Activated CD8-positive, alpha-beta T cell treated with anti-CD3 and anti-CD28 coated beads, Interleukin-2, amount 10 ng/mL, durations not matched to agents 7 days and 5 days (primary cell): ENCODE data around the gene NPFFR1. TPM values are rescaled to one million over a fixed set of nuclear protein-coding genes. Genes with fewer than 3 reads are reported as not detected.

Source experiments
- ATAC-seq: fragments of 150-1000 bp; cut with Tn5 transposase; one replicate; pipeline ENCODE4 v1.10.0; 2021; ENCODE audit warnings: moderate library complexity
- CTCF ChIA-PET: fragments of 350-600 bp; sonication (Branson Sonifier 250); formaldehyde crosslinking; loops from one replicate; lab custom pipeline; 2021; ENCODE audit warnings: antibody characterized with exemption; lab: Charles Lee
- POLR2A ChIA-PET: fragments of 350-600 bp; sonication (Branson Sonifier 250); formaldehyde crosslinking; loops from one replicate; lab custom pipeline; 2021; ENCODE audit warnings: antibody characterized with exemption; lab: Charles Lee
- DNase-seq: peaks from one replicate; pipeline ENCODE4 v3.0.0-alpha.2; 2020
- H3K27ac Mint-ChIP-seq: one replicate; pipeline ENCODE4 v1.8.0; 2021; ENCODE audit warnings: mild to moderate bottlenecking, mixed read lengths
- H3K27me3 Mint-ChIP-seq: one replicate; pipeline ENCODE4 v1.8.0; 2021; ENCODE audit warnings: low read depth, mixed read lengths
- H3K36me3 Mint-ChIP-seq: one replicate; pipeline ENCODE4 v1.8.0; 2021; ENCODE audit warnings: low read depth, mixed read lengths
- H3K4me1 Mint-ChIP-seq: one replicate; pipeline ENCODE4 v1.8.0; 2021; ENCODE audit warnings: low read depth, mixed read lengths
- H3K4me3 Mint-ChIP-seq: one replicate; pipeline ENCODE4 v1.8.0; 2021; ENCODE audit warnings: mild to moderate bottlenecking, mixed read lengths
- H3K9me3 Mint-ChIP-seq: one replicate; pipeline ENCODE4 v1.8.0; 2022; ENCODE audit warnings: mixed read lengths; ENCODE audit not compliant: insufficient read depth
- total RNA-seq, 2 experiments: library from RNA; stranded (reverse); gene quantifications; one replicate each; pipeline ENCODE4 v1.2.3, GENCODE V29; 2021

Gene NPFFR1, protein sequence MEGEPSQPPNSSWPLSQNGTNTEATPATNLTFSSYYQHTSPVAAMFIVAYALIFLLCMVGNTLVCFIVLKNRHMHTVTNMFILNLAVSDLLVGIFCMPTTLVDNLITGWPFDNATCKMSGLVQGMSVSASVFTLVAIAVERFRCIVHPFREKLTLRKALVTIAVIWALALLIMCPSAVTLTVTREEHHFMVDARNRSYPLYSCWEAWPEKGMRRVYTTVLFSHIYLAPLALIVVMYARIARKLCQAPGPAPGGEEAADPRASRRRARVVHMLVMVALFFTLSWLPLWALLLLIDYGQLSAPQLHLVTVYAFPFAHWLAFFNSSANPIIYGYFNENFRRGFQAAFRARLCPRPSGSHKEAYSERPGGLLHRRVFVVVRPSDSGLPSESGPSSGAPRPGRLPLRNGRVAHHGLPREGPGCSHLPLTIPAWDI
- not detected for total RNA-seq

GRCh38 chr10:70283445-70284399 lies at the start of gene NPFFR1:
Gene NPFFR1, minus strand, starts transcription at chr10:70284004. Its CDS starts 328 bp downstream, at chr10:70283676.
- Mint-ChIP-seq H3K27me3 (peaks cover 74% of the 10 kb centered on the region), H3K36me3 (no peaks in the 10 kb centered on the region), H3K4me1 (peaks cover 3% of the 10 kb centered on the region), H3K4me3 (no peak within 1 kb of the TSS), H3K27ac (no peak within 1 kb of the TSS), H3K9me3 (no peaks in the 10 kb centered on the region)
- ChIA-PET CTCF (interaction anchor here (1.2 kb wide), 1 partner anchor 8 kb away, joined by 3 read pairs; no protein-coding TSS in a partner anchor), POLR2A (no interaction called here)
- ATAC-seq (peak; percentile 19), DNase-seq (no peak)

DNA sequence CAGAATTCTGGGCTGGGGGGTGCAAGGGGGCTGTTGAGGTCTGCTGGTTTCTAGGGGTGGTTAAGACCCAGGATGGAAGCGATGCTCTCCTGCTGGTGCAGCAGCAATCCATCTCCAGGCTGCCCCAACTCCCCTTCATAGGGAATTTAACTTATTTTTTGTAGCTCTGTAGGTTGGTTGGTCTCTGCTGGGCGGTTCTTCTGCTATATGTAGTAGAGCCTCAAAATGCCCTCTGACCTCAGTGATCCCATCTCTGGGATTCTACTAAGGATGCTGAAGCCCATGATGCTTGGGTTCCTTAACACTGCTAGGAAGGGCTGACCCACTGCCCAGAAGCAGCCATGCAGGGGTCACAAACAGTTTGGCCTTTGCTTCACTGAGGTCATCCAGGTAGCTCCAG lies 49.5 kb upstream of the NPFFR1 start:
- Mint-ChIP-seq H3K4me3 (no peak overlapping the region), H3K27me3 (no peaks in the 10 kb centered on the region), H3K36me3 (peaks cover 18% of the 10 kb centered on the region), H3K9me3 (peaks cover 7% of the 10 kb centered on the region), H3K4me1 (peaks cover 35% of the 10 kb centered on the region), H3K27ac (no peak overlapping the region)
- POLR2A ChIA-PET: no interaction called here
- CTCF ChIA-PET: interaction anchor here (1.1 to 1.7 kb wide), 3 partner anchors 8 to 112 kb away, joined by 3 to 7 read pairs (median 3); no protein-coding TSS in a partner anchor
- ATAC-seq (no peak), DNase-seq (no peak)

DNA sequence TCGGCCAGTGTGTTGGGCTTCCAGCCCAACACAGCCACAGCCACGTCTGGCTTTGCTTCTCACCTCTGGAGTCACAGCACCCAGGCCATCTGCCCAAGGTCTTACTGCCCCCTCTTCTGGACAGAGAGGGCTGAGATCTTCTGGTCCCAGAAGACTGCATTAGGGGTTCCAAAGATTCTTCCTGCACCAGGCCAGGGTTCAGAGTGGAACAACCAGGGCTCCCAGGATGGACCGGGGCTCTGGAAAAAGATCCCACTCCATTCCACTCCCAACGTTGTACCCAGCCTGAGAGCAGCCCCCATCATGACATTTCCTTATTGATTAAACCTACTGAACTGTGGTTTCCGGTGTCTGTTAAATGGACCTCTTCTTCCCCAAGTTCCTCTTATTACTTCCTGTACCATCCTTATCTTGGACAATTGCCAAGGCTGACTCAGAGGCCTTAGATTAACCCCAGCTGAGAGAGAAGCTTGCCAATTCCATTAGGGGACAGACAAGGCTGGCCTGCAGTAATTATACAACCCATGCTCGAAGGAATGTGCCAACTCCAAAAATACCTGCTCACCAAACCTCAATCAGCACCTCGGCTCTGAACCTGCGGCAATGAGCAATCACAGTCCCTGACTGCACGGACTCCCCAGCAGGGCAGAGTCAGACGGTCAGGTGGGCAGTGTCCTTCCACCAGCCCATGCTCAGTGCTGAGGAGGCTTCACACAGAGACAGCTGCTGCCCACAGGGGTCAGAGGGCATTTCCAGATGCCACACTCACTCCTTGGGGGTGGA lies 47.9 kb upstream of the NPFFR1 start:
- CTCF ChIA-PET: interaction anchor here (1.5 to 1.7 kb wide), 2 partner anchors 33 to 59 kb away, joined by 4 to 8 read pairs; no protein-coding TSS in a partner anchor
- H3K36me3 Mint-ChIP-seq: peaks cover 15% of the 10 kb centered on the region
- peak overlapping the region; percentile 56 for H3K27ac Mint-ChIP-seq
- peak; percentile 41 for DNase-seq
- POLR2A ChIA-PET: interaction anchor here (0.7 kb wide), 2 partner anchors 110 to 115 kb away, joined by 3 read pairs; no protein-coding TSS in a partner anchor
- H3K27me3 Mint-ChIP-seq: no peaks in the 10 kb centered on the region
- H3K4me3 Mint-ChIP-seq: no peak overlapping the region
- ATAC-seq: peak; percentile 49
- peaks cover 35% of the 10 kb centered on the region for H3K4me1 Mint-ChIP-seq
- peaks cover 7% of the 10 kb centered on the region for H3K9me3 Mint-ChIP-seq

DNA sequence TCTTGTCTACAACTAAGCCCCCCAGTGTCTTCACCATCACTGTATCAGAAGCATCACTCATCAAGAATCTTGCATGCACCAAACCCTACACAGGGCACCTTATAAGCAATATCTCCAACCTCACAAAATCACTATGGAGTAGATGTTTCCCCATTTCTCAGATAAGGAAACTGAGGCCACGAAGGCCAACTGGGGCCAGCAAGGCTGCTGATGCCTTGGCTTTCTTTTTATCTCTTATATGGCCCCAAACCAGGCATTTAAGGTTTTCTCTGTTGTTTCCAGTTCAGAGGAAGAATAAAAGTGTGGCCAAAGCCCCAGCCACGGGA lies 47.3 kb upstream of the NPFFR1 start:
- ChIA-PET POLR2A (no interaction called here), CTCF (interaction anchor here (1.7 kb wide), 1 partner anchor 33 kb away, joined by 8 read pairs; no protein-coding TSS in a partner anchor)
- peak overlapping the region; percentile 50 for H3K27ac Mint-ChIP-seq
- H3K27me3 Mint-ChIP-seq: no peaks in the 10 kb centered on the region
- H3K4me3 Mint-ChIP-seq: no peak overlapping the region
- no peak for DNase-seq
- H3K9me3 Mint-ChIP-seq: peaks cover 7% of the 10 kb centered on the region
- no peak for ATAC-seq
- peaks cover 15% of the 10 kb centered on the region for H3K36me3 Mint-ChIP-seq
- H3K4me1 Mint-ChIP-seq: peaks cover 40% of the 10 kb centered on the region

DNA sequence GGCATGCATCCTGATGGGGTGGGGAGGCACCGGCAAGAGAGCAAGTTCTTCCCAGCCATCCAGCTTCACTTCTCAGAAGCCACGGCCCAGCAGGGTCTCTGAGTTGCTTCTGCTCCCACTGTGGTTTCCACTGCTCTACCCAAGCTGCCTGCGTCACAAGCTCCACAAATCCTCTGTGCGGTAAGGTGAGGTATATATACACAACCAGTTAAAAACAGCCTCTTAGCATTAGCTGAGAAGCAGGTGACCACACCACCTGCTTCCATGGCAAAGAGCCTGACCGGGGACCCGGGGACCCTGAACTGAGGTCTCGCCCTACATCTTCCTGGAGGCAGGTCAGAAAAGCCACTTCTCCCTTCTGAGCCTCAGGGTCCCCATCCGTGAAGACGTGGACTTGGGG lies 46.9 kb upstream of the NPFFR1 start:
- no peak for ATAC-seq
- Mint-ChIP-seq H3K27ac (no peak overlapping the region), H3K4me3 (no peak overlapping the region), H3K27me3 (no peaks in the 10 kb centered on the region), H3K36me3 (peaks cover 12% of the 10 kb centered on the region), H3K4me1 (peaks cover 45% of the 10 kb centered on the region), H3K9me3 (peaks cover 5% of the 10 kb centered on the region)
- no peak for DNase-seq
- ChIA-PET POLR2A (interaction anchor here (0.6 kb wide), 1 partner anchor 72 kb away, joined by 3 read pairs; no protein-coding TSS in a partner anchor), CTCF (interaction anchor here (0.8 to 1.9 kb wide), 4 partner anchors 21 to 215 kb away, joined by 3 to 6 read pairs (median 4); no protein-coding TSS in a partner anchor)

- Mint-ChIP-seq H3K4me1 (peaks cover 62% of the 10 kb centered on the region), H3K27me3 (no peaks in the 10 kb centered on the region), H3K27ac (no peak overlapping the region), H3K36me3 (peaks cover 4% of the 10 kb centered on the region), H3K4me3 (no peak overlapping the region), H3K9me3 (peaks cover 4% of the 10 kb centered on the region)
- CTCF ChIA-PET: interaction anchor here (1.9 kb wide), 1 partner anchor 213 kb away, joined by 4 read pairs; no protein-coding TSS in a partner anchor
- no peak for DNase-seq
- POLR2A ChIA-PET: no interaction called here
- ATAC-seq: no peak
Measured at GRCh38 chr10:70328967-70329366, 45.2 kb upstream of the NPFFR1 start.

GRCh38 chr10:70328018-70328417 lies 44.2 kb upstream of the NPFFR1 start:
- peaks cover 71% of the 10 kb centered on the region for H3K4me1 Mint-ChIP-seq
- H3K36me3 Mint-ChIP-seq: peaks cover 4% of the 10 kb centered on the region
- CTCF ChIA-PET: no interaction called here
- H3K27me3 Mint-ChIP-seq: no peaks in the 10 kb centered on the region
- ATAC-seq (no peak), DNase-seq (no peak)
- peaks cover 4% of the 10 kb centered on the region for H3K9me3 Mint-ChIP-seq
- POLR2A ChIA-PET: no interaction called here
- no peak overlapping the region for H3K4me3 Mint-ChIP-seq
- no peak overlapping the region for H3K27ac Mint-ChIP-seq

GRCh38 chr10:70324951-70325781 lies 41.4 kb upstream of the NPFFR1 start:
- no peak for DNase-seq
- Mint-ChIP-seq H3K4me3 (no peak overlapping the region), H3K36me3 (peaks cover 3% of the 10 kb centered on the region), H3K9me3 (no peaks in the 10 kb centered on the region), H3K27me3 (no peaks in the 10 kb centered on the region), H3K4me1 (peaks cover 59% of the 10 kb centered on the region), H3K27ac (peak overlapping the region; percentile 96)
- ATAC-seq: no peak
- ChIA-PET POLR2A (interaction anchor here (1.4 to 1.6 kb wide), 2 partner anchors 30 to 34 kb away, joined by 3 to 6 read pairs; no protein-coding TSS in a partner anchor), CTCF (interaction anchor here (0.7 to 2.7 kb wide), 6 partner anchors 25 to 1408 kb away, joined by 3 to 18 read pairs (median 4); no protein-coding TSS in a partner anchor)

DNA sequence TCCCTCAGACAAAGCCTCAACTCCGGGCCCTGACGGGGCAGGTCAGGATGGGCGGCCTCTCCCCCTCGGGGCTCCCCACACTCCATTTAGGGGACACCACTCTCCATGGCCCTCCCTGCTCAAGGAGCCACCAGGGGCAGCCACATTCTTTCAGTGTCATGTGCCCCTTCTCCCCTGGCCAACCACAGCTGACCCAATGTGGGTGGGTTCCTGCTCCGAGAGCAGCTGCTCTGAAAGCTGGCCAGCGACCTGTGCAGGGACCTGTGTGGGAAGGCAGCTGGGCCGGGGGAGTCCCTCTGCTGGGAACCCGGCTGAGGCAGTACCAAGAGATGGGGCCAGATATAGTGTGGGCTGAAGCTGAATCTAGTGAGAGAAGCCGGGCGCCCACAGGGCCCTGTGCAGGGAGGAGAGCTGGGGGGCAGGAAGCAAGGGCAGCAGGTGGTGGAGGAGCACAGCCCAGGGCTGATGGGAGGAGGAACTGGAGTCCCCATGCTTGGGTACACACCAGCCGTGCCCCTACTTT lies 40.6 kb upstream of the NPFFR1 start:
- Mint-ChIP-seq H3K9me3 (no peaks in the 10 kb centered on the region), H3K36me3 (peaks cover 3% of the 10 kb centered on the region), H3K27ac (peak overlapping the region; percentile 96), H3K4me3 (peak overlapping the region; percentile 29), H3K4me1 (peaks cover 55% of the 10 kb centered on the region), H3K27me3 (no peaks in the 10 kb centered on the region)
- ChIA-PET POLR2A (interaction anchor here (1.4 to 1.6 kb wide), 3 partner anchors 31 to 91 kb away, joined by 3 to 6 read pairs (median 4); partner anchors contain the start of gene PPA1), CTCF (interaction anchor here (0.7 to 2.7 kb wide), 7 partner anchors 26 to 1409 kb away, joined by 3 to 18 read pairs (median 4); no protein-coding TSS in a partner anchor)
- ATAC-seq: peak; percentile 53
- DNase-seq: peak; percentile 50
